Measurements from ENCODE around the gene UCHL1. TPM values are rescaled to one million over a fixed set of nuclear protein-coding genes. Genes with fewer than 3 reads are reported as not detected.
A peak's percentile ranks its signal among the peaks of the same experiment; 100 is the strongest.

Gene UCHL1
- total RNA-seq, 4 donors from 2014 or later, result 14.6 to 202 (median 35.6) TPM

DNA sequence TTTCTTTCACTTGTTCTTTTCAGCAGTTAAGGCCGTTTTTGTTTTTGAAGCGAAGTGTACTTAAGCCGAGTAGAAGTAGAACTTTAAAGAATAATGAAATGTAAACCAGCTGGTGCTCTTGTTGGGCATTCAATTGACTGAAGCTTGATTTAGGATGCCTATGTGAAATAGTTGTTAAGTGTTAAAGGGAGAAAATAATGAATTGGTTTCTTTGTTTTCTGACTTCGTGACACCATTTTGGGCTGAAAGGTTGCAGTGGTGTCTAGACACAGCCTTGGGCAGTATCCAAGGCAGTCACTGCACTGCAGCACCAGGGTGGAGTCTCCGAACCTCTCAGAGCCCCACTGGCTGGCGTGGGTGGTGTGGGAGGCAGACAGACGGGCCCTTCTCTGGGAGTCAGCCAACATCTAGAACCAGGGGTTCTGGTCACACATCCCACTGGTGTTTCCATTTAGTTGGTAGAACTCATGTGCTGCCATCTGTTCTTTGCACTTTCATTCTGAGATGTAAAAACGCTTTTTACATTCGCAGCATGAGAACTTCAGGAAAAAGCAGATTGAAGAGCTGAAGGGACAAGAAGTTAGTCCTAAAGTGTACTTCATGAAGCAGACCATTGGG is 3.5 kb downstream of the UCHL1 start:
- Histone ChIP-seq H3K4me3 (no peak overlapping the region), H3K36me3 (no peaks in the 10 kb centered on the region), H3K27me3 (peaks cover 64% of the 10 kb centered on the region), H3K9me3 (no peaks in the 10 kb centered on the region), H3K4me1 (peaks cover 6 to 16% (median 15%) of the 10 kb centered on the region in 4 donors), H3K27ac (no peak overlapping the region)
- no peak for DNase-seq
- 89 to 91% methylated on average over 5 to 9 of the region's 9 CpGs for WGBS, 2 donors (ENCODE audit: low coverage in 1 of 2)
- intact Hi-C loops (cut with DNase I; ENCODE audit: low total_unique reads), result no loop called here
- TF ChIP-seq CTCF (IDR thresholded peaks at IDR 0.05) (no peak), EP300 (IDR thresholded peaks at IDR 0.05; ENCODE audit: low read depth) (no peak), POLR2AphosphoS5 (IDR thresholded peaks at IDR 0.05) (no peak), POLR2A (IDR thresholded peaks at IDR 0.05) (no peak)
- in situ Hi-C loops (cut with MboI; ENCODE audit: low pct_ligation_motif_present in 1 of 4, low pct_unique_long_range_greater_than_20kb in 1 of 4, low sequenced_read_pairs in 3 of 4), result no loop called here

DNA sequence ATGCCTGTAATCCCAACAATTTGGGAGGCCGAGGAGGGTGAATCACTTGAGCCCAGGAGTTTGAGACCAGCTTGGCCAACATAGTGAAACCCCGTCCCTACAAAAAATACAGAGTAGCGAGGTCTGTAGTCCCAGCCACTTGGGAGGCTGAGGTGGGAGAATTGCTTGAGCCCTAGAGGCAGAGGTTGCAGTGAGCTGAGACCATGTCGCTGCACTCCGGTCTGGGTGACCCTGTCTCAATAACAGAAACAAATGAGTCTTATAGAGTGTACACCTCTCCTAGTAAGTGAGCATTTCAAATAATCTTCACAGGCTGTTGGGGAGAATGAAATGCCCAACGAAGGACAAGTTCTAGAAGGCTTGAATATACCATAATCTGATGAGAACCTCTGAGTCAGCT is 5.5 kb downstream of the UCHL1 start:
- TF ChIP-seq POLR2A (IDR thresholded peaks at IDR 0.05) (no peak), POLR2AphosphoS5 (IDR thresholded peaks at IDR 0.05) (no peak)
- H3K9me3 ChIP-seq, result no peaks in the 10 kb centered on the region
- no peak overlapping the region for H3K27ac ChIP-seq
- no peak overlapping the region for H3K4me3 ChIP-seq
- H3K4me1 ChIP-seq, result peaks cover under 1 to 9% (median 7%) of the 10 kb centered on the region in 4 donors
- peaks cover 44% of the 10 kb centered on the region for H3K27me3 ChIP-seq
- H3K36me3 ChIP-seq, result no peaks in the 10 kb centered on the region
- in situ Hi-C loops (cut with MboI; ENCODE audit: low pct_ligation_motif_present in 1 of 4, low pct_unique_long_range_greater_than_20kb in 1 of 4, low sequenced_read_pairs in 3 of 4) (no loop called here), intact Hi-C loops (cut with DNase I; ENCODE audit: low total_unique reads) (no loop called here)
- WGBS, 2 donors (ENCODE audit: low coverage in 1 of 2), result 60 to 90% methylated on average over 1 to 6 of the region's 6 CpGs
- no peak for DNase-seq

- WGBS, 2 donors (ENCODE audit: low coverage in 1 of 2), result 60 to 71% methylated on average over 1 of the region's 1 CpG
- intact Hi-C loops (cut with DNase I; ENCODE audit: low total_unique reads) (no loop called here), in situ Hi-C loops (cut with MboI; ENCODE audit: low pct_ligation_motif_present in 1 of 4, low pct_unique_long_range_greater_than_20kb in 1 of 4, low sequenced_read_pairs in 3 of 4) (no loop called here)
- no peaks in the 10 kb centered on the region for H3K4me1 ChIP-seq
- H3K27ac ChIP-seq, result no peak overlapping the region
- H3K4me3 ChIP-seq, result no peak overlapping the region
- no peak for TF ChIP-seq POLR2A (IDR thresholded peaks at IDR 0.05)
- no peak for TF ChIP-seq POLR2AphosphoS5 (IDR thresholded peaks at IDR 0.05)
- no peak for TF ChIP-seq EP300 (IDR thresholded peaks at IDR 0.05; ENCODE audit: low read depth)
- TF ChIP-seq CTCF (IDR thresholded peaks at IDR 0.05), result no peak
- H3K9me3 ChIP-seq, result no peaks in the 10 kb centered on the region
- H3K27me3 ChIP-seq, result peaks cover 24% of the 10 kb centered on the region
- H3K36me3 ChIP-seq, result no peaks in the 10 kb centered on the region
- no peak for DNase-seq
These were observed 7.5 kb downstream of the UCHL1 start for GRCh38 chr4:41264212-41264611.

DNA sequence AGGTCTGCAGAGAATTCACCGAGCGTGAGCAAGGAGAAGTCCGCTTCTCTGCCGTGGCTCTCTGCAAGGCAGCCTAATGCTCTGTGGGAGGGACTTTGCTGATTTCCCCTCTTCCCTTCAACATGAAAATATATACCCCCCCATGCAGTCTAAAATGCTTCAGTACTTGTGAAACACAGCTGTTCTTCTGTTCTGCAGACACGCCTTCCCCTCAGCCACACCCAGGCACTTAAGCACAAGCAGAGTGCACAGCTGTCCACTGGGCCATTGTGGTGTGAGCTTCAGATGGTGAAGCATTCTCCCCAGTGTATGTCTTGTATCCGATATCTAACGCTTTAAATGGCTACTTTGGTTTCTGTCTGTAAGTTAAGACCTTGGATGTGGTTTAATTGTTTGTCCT is 11.3 kb downstream of the UCHL1 start:
- WGBS, 2 donors (ENCODE audit: low coverage in 1 of 2), result 38 to 56% methylated on average over 2 to 7 of the region's 7 CpGs
- in situ Hi-C loops (cut with MboI; ENCODE audit: low pct_ligation_motif_present in 1 of 4, low pct_unique_long_range_greater_than_20kb in 1 of 4, low sequenced_read_pairs in 3 of 4), result no loop called here
- no peak for TF ChIP-seq POLR2A (IDR thresholded peaks at IDR 0.05)
- TF ChIP-seq CTCF (IDR thresholded peaks at IDR 0.05), result no peak
- no peak for TF ChIP-seq POLR2AphosphoS5 (IDR thresholded peaks at IDR 0.05)
- no peak for TF ChIP-seq EP300 (IDR thresholded peaks at IDR 0.05; ENCODE audit: low read depth)
- no peak overlapping the region for H3K4me3 ChIP-seq
- H3K27me3 ChIP-seq, result no peaks in the 10 kb centered on the region
- H3K4me1 ChIP-seq, result no peaks in the 10 kb centered on the region
- intact Hi-C loops (cut with DNase I; ENCODE audit: low total_unique reads), result no loop called here
- no peak overlapping the region for H3K27ac ChIP-seq
- H3K9me3 ChIP-seq, result no peaks in the 10 kb centered on the region
- no peaks in the 10 kb centered on the region for H3K36me3 ChIP-seq
- peak; percentile 17 for DNase-seq
